GM04503 (cell line): ENCODE measurements around the gene ZC3H11A.
"Not testable (repeated sequence)": the region's sequence is repeated elsewhere in the genome, so short reads cannot be mapped to it uniquely, and the experiment has no call there.

Source experiments
- DNase-seq: peaks from one replicate; pipeline ENCODE4 v3.0.0-alpha.2; 2012; ENCODE audit warnings: low read depth

ZC3H11A gene

DNA sequence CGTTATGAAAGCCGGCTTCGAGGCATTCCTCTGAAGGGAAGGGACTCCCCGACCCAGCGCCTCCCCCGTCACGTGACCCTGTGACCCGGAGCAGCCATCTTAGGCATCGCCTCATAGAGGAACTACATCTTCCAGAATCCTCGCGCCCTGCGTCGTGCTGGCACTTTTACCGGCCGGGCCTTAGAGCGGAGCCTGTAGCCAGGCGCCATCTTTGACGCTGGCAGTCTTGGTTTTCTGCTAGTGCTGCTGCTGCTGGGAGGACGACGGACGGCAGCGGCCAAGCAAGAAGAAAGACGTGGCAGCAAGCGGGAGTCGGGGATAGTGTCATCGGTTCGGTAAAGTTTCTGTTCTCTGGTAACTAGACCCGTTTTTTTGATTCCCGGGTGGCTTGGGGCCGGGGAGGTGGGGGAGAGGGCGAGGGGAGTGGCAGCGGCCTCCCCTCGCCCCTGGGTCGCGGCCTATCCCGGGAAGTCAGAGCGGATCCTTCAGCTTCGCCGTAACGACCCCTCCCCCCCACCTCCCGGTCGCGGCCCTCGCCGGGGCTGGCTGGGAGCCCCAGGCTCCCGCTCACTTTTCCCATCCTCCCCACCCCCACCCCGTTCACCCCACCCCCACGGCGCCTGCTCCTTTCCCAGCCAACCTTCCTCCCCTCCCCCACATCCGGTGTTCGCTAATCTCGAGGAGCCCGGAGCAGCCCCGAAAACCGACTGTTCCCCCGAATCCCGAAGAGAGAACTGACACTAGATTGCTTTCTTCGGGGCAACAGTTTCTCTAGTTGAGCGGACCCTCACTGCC is at the start of gene ZC3H11A, which contains the start of gene ZBED6:
Gene ZC3H11A (plus strand): TSS at position 183 of the 795 bp plus-strand sequence. CDS start 21,448 bp downstream, outside the sequence.
Gene ZBED6 (plus strand): TSS at position 183 of the 795 bp plus-strand sequence. CDS start 1,900 bp downstream, outside the sequence.
- peak; percentile 94 for DNase-seq

DNA sequence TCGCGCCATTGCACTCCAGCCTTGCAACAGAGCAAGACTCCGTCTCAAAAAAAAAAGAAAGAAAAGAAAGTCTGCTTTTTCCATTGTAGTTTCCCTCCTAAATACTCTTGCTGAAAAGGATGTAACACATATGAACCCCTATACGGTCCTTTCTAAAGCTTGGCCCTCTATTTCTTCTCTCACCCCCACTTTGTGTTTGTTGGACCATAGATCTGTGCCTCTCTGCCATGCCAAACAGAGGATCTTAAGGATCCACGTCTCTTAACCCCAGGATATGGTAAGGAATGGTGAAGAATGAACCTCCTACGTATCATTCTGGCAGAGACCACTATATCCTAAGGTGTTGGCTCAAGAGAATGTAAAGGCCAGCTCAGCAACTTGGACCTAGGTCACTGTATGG is 49.1 kb upstream of the ZC3H11A start:
- no peak for DNase-seq

DNA sequence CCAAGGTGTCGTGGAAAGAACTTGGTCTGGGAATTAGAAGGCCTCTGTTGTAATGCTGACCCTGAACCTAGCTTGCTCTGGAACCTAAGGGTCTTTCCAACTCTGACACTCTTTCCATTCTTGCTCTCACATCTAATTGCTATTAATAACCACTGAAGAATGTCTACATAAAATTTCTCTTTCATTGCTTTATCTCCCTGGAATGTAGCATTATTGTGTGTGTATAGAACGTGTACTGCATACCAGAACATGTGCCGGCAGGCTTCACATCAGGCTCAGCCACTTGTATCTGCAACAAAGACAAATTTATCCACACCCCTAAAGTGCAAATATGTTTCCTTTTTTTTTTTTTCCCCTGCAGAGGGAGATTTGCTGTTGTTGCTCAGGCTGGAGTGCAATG is 44.4 kb upstream of the ZC3H11A start:
- peak; percentile 17 for DNase-seq

DNA sequence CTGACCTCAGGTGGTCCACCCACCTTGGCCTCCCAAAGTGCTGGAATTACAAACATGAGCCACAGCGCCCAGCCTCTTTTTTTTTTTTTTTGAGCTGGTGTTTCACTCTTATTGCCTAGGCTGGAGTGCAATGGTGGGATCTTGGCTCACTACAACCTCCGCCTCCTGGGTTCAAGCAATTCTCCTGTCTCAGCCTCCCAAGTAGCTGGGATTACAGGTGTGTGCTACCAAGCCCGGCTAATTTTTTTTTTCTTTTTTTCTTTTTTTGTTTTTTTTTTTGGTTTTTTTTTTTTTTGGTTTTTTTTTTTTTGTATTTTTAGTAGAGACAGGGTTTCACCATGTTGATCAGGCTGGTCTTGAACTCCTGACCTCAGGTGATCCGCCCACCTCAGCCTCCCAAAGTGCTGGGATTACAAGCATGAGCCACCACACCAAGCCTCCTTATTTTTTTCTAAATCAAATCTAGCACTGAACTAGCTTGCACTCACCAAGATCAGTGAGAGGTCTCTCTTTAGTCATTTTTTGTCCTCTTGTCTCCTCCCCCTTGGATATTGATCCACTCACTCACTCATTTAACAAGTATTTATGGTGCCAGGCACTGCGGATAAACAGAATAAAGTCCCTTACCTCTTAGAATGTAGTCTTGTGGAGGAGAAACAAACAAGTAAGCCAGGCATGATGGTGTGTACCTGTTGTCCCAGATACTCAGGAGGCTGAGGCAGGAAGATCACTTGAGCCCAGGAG is 43.6 kb upstream of the ZC3H11A start:
- not testable (repeated sequence) for DNase-seq

DNA sequence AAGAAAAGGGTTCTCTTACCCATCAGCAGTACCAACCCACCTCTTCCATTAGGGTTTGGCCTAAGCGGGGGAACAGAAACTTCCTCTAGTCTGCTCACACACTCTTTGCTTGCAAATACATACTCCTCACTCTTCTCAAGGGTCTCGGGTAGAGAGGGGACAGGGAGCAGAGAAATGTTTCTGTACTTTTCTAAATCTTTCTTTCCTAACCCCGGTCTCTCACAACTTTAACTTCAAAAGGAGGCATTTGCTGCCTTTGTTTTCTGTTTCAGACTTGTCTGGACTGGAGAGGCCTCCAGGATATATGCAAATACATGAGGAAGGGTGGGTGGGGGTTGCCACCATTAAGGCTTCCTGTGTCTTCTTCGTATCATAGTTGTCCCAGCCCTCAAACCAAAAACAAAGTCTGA is 41.0 kb upstream of the ZC3H11A start:
- no peak for DNase-seq

DNA sequence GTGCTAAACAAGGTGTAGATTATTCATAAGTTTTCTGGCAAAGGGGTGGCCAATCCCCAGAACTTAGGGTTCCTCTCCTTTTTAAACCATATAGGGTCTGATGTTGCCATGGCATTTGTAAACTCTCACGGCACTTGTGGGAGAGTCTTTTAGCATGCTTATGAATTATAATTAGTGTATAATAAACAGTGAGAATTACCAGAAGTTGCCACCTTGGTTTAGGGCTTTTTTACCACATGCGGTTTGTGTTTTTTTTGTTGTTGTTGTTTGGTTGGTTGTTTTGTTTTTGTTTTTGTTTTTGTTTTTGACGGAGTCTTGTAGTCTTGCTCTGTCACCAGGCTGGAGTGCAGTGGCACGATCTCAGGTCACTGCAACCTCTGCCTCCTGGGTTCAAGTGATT is 39.4 kb upstream of the ZC3H11A start:
- no peak for DNase-seq

DNA sequence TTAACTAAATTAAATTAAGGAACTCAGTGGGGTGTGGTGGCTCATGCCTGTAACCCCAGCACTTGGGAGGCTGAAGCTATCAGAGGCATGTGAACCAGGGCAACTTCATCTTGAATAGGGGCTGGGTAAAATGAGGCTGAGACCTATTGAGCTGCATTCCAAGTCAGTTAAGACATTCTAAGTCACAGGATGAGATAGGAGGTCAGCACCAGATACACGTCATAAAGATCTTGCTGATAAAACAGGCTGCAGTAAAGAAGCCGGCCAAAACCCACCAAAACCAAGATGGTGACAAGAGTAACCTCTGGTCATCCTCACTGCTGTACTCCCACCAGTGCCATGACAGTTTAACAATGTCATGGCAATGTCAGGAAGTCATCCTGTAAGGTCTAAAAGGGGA is 36.7 kb upstream of the ZC3H11A start:
- not testable (repeated sequence) for DNase-seq

DNA sequence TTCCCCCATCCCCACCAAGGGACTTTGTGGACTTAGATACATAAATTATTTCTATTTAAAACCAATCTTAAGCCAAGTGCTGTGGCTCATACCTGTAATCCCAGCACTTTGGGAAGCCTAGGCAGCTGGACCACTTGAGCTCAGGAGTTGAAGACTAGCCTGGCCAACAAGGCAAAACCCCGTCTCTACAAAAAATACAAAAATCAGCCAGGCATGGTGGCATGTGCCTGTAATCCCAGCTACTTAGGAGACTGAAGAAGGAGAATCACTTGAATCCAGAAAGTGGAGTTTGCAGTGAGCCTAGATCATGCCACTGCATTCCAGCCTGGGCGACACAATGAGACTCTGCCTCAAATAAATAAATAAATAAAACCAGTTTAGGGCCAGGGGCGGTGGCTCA is 34.9 kb upstream of the ZC3H11A start:
- DNase-seq, result no peak

DNA sequence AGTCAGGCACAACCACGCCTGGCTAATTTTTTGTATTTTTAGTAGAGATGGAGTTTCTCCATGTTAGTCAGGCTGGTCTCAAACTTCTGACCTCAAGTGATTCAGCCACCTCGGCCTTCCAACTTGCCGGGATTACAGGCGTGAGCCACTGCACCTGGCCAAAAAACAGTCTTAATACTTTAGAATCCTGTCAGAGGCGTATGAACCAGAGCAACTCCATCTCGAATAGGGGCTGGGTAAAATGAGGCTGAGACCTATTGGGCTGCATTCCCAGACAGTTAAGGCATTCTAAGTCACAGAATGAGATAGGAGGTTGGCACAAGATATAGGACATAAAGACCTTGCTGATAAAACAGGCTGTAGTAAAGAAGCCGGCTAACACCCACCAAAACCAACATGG is 33.5 kb upstream of the ZC3H11A start:
- DNase-seq, result not testable (repeated sequence)

DNA sequence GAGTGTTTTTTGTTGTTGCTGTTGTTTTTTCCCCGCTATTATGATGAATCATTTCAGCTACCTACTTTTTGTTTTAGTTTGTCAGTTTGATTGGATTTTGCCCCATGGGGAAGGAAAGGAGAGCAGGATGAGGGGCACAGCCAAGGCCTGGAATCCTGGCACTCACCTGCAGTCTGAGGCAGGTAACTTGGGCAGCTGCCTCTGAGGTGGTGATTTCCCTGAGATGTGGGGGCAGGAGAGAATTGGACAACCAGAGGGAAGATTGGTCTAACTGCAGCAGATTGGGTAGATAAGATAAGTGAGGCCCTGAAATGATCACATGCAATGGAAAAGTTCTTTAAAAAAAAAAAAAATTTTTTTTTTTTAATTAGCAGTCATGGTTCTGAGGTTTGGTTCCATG is 31.9 kb upstream of the ZC3H11A start:
- DNase-seq, result no peak

DNA sequence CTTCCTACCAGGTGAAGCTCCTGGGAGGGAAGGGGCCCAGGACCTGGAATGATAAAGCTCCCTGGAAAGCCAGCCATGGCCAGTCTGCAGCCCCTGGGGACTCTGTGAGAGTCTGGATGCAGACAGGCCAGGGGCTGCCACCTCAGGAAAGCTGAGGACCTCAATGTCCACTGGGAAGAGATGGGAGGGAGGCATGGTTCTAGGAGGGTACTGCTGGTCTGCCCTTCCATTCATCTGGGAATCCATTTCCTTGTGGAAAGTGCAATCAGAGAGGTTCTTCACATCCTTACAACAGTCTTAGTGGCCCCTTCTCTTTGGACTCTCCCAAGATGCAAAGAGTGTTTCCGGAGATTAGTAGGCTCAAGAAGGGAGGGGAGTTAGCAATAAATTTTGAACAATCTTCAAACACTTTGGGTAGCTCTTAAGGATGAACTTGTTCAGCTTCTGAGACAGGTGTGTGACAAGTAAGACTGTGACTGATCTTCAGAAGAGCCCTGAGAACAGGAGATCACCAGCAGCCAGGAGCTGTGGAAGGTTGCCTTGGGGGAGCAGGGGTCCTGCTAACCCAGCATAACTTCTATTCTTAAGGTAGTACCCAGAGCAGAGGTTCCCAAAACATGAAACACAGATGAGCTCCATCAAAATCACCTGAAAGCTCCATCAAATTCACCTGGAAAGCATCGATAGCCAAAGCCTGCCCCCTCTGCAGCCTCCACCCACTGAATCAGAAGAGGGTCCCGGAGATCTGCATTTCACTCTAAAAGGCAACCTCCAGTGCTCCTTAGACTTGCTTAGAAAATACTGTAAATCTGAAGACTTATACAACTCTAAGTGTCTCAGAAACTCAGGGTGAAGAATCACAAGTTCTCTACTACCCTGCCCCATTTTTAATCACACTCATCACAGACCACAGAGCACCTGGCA is 31.1 kb upstream of the ZC3H11A start:
- DNase-seq, result no peak

DNA sequence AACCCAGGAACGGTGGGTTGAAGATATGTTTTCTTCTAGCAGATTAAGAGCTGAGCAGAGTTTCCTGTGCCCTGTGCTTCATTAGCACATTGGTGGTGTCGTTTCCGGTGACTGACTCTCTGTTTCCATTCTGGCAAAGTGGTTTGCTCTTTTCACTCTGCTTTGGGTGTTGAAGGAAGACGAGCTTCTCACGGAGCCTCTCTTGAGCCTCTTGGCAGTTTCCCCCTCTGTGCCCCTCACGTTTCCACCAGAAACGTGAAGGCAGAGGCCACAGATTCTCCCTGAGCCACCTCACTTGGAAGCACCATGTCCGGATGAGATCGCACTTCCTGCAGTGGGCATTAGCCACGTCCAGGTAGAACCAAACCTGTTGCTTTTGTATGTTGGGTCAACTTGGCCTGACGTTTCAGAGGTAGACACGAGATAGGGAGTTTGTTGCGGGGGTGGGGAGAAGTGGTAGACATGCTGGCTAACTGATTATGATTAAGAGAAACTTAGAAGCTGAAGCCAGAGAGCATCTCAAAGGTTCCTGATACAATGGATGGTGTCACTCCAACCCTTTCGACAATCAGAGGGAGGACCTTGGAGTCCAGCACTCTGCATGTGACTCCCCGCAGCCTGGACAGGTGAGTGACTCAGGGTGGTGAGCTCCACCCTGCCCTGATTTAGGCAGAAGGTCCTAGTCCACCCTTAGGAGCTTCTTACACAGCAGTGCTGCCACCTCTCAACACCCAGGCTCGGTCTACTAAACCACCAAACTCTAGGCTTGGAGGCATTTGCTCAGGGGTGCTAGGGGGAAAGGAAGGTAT is 30.2 kb upstream of the ZC3H11A start, which contains the start of gene LAX1:
Gene LAX1 (plus strand): TSS at position 155 of the 809 bp plus-strand sequence. CDS start 383 bp downstream, at position 538.
- no peak for DNase-seq

DNA sequence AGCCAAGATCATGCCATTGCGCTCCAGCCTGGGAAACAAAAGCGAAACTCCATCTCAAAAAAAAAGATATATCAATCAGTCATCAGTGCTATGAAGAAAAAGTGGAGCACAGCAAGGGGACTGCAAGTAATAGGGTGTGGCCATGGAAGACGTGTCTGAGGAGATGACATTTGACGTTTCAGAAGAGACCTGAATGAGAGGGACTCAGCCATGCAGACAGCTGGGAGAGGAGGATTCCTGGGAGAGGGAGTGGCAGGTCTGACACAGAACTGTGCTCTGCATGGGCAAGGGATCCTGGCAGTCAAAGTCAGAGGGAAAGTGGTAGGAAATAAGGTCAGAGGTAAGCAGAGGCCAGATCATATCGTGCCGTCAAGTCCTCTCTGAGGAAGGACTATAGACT is 27.2 kb upstream of the ZC3H11A start:
- no peak for DNase-seq

DNA sequence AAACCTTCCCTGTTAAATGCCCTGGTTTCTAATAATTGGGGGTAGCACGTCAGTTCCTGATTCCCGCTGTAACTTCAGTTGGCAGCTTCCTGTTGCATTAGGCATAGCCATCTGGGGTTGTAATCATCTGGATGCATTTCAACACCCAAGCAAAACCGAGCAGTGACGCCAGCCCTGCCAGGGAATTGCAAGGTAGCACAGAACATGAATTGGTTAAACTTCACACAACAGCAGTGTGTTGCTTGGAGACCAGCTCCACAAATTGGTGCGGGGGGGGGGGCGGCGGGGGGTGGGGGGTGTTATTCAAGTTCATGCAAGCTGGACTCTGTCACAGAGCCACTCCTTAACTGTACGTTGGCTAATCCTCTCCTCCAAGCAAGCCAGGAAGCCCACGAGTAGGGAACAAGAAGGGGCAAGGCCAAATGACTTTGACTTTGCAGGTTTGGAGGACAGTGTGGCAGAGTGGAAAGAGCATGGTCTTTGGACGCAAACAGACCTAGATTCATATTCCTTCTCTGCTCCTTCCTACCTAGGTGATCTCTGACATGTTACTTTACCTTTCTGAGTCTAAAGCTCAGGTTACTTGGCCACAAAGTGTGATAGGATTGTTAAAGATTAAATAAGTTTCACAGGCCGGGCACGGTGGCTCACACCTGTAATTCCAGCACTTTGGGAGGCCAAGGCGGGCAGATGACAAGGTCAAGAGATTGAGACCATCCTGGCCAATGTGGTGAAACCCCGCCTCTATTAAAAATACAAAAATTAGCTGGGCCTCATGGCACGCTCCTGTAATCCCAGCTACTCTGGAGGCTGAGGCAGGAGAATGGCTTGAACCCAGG is 25.7 kb upstream of the ZC3H11A start:
- DNase-seq, result peak; percentile 72

DNA sequence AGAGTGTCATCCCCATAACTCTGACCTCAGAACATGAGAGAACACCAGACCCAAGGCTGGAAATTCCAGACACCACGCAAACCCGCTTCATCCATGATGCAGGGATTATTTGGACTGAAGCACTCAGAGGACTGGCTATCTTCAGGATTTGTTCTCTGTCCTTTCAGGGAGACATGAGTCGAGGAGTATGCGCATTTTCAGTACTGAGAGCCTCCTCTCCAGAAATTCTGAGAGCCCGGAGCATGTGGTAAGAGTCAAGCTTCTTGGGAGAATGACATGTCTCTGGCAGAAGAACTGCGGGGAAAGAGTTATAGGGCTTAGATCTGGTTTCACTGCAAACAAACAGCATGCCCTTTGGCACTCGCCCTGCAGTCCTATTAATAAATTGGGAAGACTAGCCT is 23.5 kb upstream of the ZC3H11A start:
- no peak for DNase-seq

DNA sequence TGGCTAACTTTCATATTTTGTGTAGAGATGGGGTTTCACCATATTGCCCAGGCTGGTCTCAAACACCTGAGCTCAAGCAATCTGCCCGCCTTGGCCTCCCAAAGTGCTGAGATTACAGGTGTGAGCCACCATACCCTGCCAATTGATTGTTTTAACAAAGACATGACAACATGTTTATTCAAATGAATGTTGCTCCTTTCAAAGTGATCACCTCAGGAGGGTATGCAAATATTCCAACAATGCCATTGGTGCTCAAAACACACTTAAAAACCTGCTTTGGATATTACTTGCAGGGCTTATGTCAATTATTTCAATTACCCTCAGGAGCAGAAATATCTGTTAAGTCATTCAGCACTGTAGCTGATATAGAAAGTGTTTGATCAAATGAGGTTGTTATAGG is 22.6 kb upstream of the ZC3H11A start:
- DNase-seq, result no peak

DNA sequence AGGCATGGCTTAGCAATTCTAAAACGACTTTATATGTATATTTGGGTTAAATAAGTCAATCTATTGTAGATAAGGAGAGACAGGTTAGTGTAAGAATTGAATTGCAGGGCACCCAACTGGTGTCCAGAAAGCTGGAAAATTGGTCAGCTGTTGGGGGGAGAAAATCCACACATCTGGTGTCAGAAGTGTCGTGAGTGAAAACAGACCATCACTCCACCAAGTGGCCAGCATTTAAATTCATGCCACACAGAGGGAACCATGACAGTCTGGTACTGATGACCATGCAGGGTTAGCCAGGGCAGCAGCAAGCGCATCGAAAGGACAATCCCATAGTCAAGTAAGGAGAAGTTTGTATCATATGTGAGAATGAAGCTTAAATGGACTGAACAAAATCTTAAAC is 18.8 kb upstream of the ZC3H11A start:
- DNase-seq, result no peak

DNA sequence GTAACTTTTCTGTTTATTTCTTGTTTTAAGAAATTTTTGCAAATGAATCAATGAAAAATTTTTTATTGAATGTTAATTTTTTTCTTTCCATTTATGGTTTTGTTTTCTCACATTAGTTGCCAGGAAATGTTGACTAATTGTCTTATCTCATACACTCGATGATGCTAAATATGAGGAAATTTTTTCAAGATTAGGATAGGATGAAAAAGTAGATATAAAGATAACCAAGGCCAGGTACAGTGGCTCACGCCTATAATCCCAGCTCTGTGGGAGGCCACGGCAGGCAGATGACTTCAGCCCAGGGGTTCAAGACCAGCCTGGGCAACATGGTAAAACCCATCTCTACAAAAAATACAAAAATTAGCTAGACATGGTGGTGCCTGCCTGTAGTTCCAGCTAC is 17.8 kb upstream of the ZC3H11A start:
- no peak for DNase-seq

DNA sequence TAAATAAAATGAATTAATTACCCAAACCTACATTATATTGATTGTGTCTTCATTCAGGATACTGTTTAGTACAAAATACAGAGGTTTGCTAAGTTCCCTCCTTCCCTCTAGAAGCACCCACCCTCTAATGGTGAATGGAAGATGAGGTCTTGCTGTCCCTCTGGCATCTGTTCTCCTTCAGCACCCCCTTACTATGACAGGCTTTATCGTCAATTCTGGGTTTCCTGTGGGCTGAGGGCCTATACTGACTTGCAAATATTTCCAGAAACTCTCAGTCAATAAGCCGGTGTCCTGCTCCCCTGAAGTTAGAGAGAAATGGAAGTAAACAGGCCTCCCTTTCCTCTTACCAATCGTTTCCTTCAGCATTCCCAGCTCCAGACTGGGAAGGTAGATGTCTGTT is 17.3 kb upstream of the ZC3H11A start:
- DNase-seq, result no peak

DNA sequence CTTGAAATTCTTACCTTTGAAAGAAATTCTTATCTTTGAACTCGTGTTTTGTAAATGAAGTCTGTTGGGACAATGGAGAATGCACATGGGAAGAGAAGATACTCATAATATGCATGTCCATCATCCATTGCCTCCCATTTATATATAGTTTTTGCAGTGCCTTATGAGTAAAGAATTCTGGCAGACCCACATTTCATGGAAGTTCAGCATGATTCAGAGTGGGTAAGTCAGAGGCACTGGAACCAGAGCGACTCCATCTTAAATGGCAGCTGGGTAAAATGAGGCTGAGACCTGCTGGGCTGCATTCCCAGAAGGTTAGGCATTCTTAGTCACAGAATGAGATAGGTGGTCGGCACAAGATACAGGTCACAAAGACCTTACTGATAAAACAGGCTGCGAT is 16.6 kb upstream of the ZC3H11A start:
- no peak for DNase-seq
